IMR-90 (cell line): ENCODE measurements around the gene ANO1. TPM values are rescaled to one million over a fixed set of nuclear protein-coding genes. Genes with fewer than 3 reads are reported as not detected.

Experiments used
- ATAC-seq: fragments of 200-7000 bp; cut with Tn5 transposase; 2 replicates; pipeline ENCODE4 v1.9.1; 2020; ENCODE audit warnings: low read depth, mild to moderate bottlenecking, moderate library complexity
- BruUV-seq: library from RNA; stranded (reverse); fragments of 400-500 nt; replicated peaks from 2 replicates; lab custom pipeline; 2021; lab: Mats Ljungman, UMichigan
- CTCF ChIA-PET: fragments of 300-600 bp; formaldehyde crosslinking; extraction: SDS; loops from one replicate; lab custom pipeline; 2021; ENCODE audit warnings: antibody characterized with exemption; lab: Yijun Ruan, JAX
- POLR2A ChIA-PET: fragments of 300-600 bp; sonication (Branson Sonifier 250); formaldehyde crosslinking; loops from one replicate; lab custom pipeline; 2022; ENCODE audit warnings: antibody characterized with exemption; ENCODE audit not compliant: unreplicated experiment; lab: Charles Lee
- DNase-seq: peaks from one replicate; pipeline ENCODE4 v3.0.0; 2013
- H2AFZ ChIP-seq: replicated peaks from 2 replicates; pipeline ENCODE3; 2013; ENCODE audit warnings: low read length, mild to moderate bottlenecking; ENCODE audit not compliant: poor library complexity
- H2AK5ac ChIP-seq: 2 replicates; pipeline ENCODE4 v1.6.1; 2013; ENCODE audit warnings: low read depth, low read length, inconsistent platforms
- H2AK9ac ChIP-seq: replicated peaks from 2 replicates; pipeline ENCODE3; 2013; ENCODE audit warnings: mild to moderate bottlenecking, low read depth, low read length, moderate library complexity; ENCODE audit not compliant: poor library complexity
- H2BK120ac ChIP-seq: 2 replicates; pipeline ENCODE4 v1.6.1; 2013; ENCODE audit warnings: low read depth, low read length, inconsistent platforms
- H2BK15ac ChIP-seq: 3 replicates; pipeline ENCODE4 v1.6.1; 2013; ENCODE audit warnings: low read depth, low read length, inconsistent platforms
- H2BK20ac ChIP-seq: 2 replicates; pipeline ENCODE4 v1.6.1; 2013; ENCODE audit warnings: low read depth, mild to moderate bottlenecking, inconsistent platforms, low read length, moderate library complexity
- H2BK5ac ChIP-seq: 2 replicates; pipeline ENCODE4 v1.6.1; 2013; ENCODE audit warnings: mild to moderate bottlenecking, low read depth, low read length, inconsistent platforms; ENCODE audit not compliant: poor library complexity, severe bottlenecking
- H3K14ac ChIP-seq: replicated peaks from 2 replicates; pipeline ENCODE4 v1.6.1; 2013; ENCODE audit warnings: low read depth, low read length, inconsistent platforms
- H3K18ac ChIP-seq: 2 replicates; pipeline ENCODE4 v1.6.1; 2013; ENCODE audit warnings: low read depth, low read length, control low read depth
- H3K23ac ChIP-seq: 2 replicates; pipeline ENCODE4 v1.6.1; 2013; ENCODE audit warnings: low read depth, low read length, inconsistent platforms
- H3K27ac ChIP-seq: 2 replicates; pipeline ENCODE4 v1.5.1; 2013; ENCODE audit warnings: mild to moderate bottlenecking, control low read depth, low read length; ENCODE audit not compliant: insufficient read depth
- H3K27me3 ChIP-seq: 2 replicates; pipeline ENCODE4 v1.6.1; 2013; ENCODE audit warnings: low read length; ENCODE audit not compliant: control insufficient read depth, insufficient read depth
- H3K36me3 ChIP-seq: 2 replicates; pipeline ENCODE4 v1.6.1; 2013; ENCODE audit warnings: low read length, mixed read lengths; ENCODE audit not compliant: control insufficient read depth, insufficient read depth
- H3K4ac ChIP-seq: 2 replicates; pipeline ENCODE4 v1.6.1; 2013; ENCODE audit warnings: low read depth, low read length, inconsistent platforms
- H3K4me1 ChIP-seq: 2 replicates; pipeline ENCODE4 v1.6.1; 2013; ENCODE audit warnings: low read length, mixed read lengths; ENCODE audit not compliant: control insufficient read depth, insufficient read depth
- H3K4me2 ChIP-seq: 2 replicates; pipeline ENCODE4 v1.6.1; 2013; ENCODE audit warnings: low read depth, mild to moderate bottlenecking, control low read depth, low read length, moderate library complexity
- H3K4me3 ChIP-seq: 2 replicates; pipeline ENCODE4 v1.5.1; 2013; ENCODE audit warnings: low read depth, mild to moderate bottlenecking, control low read depth, low read length, moderate library complexity; ENCODE audit not compliant: insufficient read depth
- H3K56ac ChIP-seq: 2 replicates; pipeline ENCODE4 v1.6.1; 2013; ENCODE audit warnings: low read length, inconsistent platforms; ENCODE audit not compliant: insufficient read depth; ENCODE audit errors: extremely low read depth
- H3K79me1 ChIP-seq, 2 experiments: 2 replicates each; pipeline ENCODE4 v1.6.1; 2013; ENCODE audit warnings: low read length in 2 of 2, inconsistent platforms in 1 of 2, low read depth in 1 of 2
- H3K9ac ChIP-seq: 2 replicates; pipeline ENCODE4 v1.6.1; 2013; ENCODE audit warnings: low read depth, low read length, control low read depth
- H3K9me1 ChIP-seq: 2 replicates; pipeline ENCODE4 v1.6.1; 2013; ENCODE audit warnings: low read length, inconsistent platforms; ENCODE audit not compliant: insufficient read depth
- H3K9me3 ChIP-seq: 2 replicates; pipeline ENCODE4 v1.6.1; 2013; ENCODE audit warnings: low read length; ENCODE audit not compliant: control insufficient read depth, insufficient read depth
- H4K20me1 ChIP-seq: 2 replicates; pipeline ENCODE4 v1.6.1; 2013; ENCODE audit warnings: low read length, inconsistent platforms; ENCODE audit not compliant: insufficient read depth
- H4K5ac ChIP-seq: 2 replicates; pipeline ENCODE4 v1.6.1; 2013; ENCODE audit warnings: mild to moderate bottlenecking, low read depth, low read length, control low read depth
- H4K8ac ChIP-seq, 2 experiments: 2 replicates each; pipeline ENCODE4 v1.6.1; 2013; ENCODE audit warnings: low read depth in 2 of 2, low read length in 2 of 2, control low read depth in 1 of 2, inconsistent platforms in 1 of 2
- H4K91ac ChIP-seq: 2 replicates; pipeline ENCODE4 v1.6.1; 2013; ENCODE audit warnings: low read depth, low read length, inconsistent platforms; ENCODE audit not compliant: insufficient read depth
- BHLHE40 ChIP-seq: fragments of 150-350 bp; IDR thresholded peaks from 2 replicates; pipeline ENCODE4 v1.6.1; 2016; ENCODE audit warnings: mild to moderate bottlenecking, low read depth, low read length
- CEBPB ChIP-seq: IDR thresholded peaks from 2 replicates; pipeline ENCODE4 v1.6.1; 2012; ENCODE audit warnings: low read depth, low read length, improper control_type of control experiment
- CHD1 ChIP-seq: IDR thresholded peaks from 2 replicates; pipeline ENCODE4 v1.6.1; 2012; ENCODE audit warnings: low read depth, low read length, improper control_type of control experiment
- ELK1 ChIP-seq: fragments of 150-350 bp; IDR thresholded peaks from 2 replicates; pipeline ENCODE4 v1.6.1; 2016; ENCODE audit warnings: low read depth, mild to moderate bottlenecking, low read length, moderate library complexity, borderline replicate concordance
- FOS ChIP-seq: fragments of 150-350 bp; IDR thresholded peaks from 2 replicates; pipeline ENCODE4 v1.6.1; 2016; ENCODE audit warnings: low read depth, low read length
- MAFK ChIP-seq: IDR thresholded peaks from 2 replicates; pipeline ENCODE4 v1.6.1; 2012; ENCODE audit warnings: low read depth, low read length, improper control_type of control experiment
- MAZ ChIP-seq: IDR thresholded peaks from 2 replicates; pipeline ENCODE4 v1.6.1; 2012; ENCODE audit warnings: low read depth, mild to moderate bottlenecking, low read length, improper control_type of control experiment, moderate library complexity, borderline replicate concordance
- MXI1 ChIP-seq: IDR thresholded peaks from 2 replicates; pipeline ENCODE4 v1.6.1; 2012; ENCODE audit warnings: low read depth, mild to moderate bottlenecking, low read length, moderate library complexity, borderline replicate concordance
- NFE2L2 ChIP-seq: fragments of 150-350 bp; IDR thresholded peaks from 2 replicates; pipeline ENCODE4 v1.6.1; 2016; ENCODE audit warnings: low read depth, mild to moderate bottlenecking, low read length
- POLR2A ChIP-seq: IDR thresholded peaks from 2 replicates; pipeline ENCODE4 v1.6.1; 2012; ENCODE audit warnings: mild to moderate bottlenecking, low read depth, low read length
- RCOR1 ChIP-seq: IDR thresholded peaks from 2 replicates; pipeline ENCODE4 v1.6.1; 2012; ENCODE audit warnings: mild to moderate bottlenecking, low read length, improper control_type of control experiment; ENCODE audit not compliant: insufficient replicate concordance
- SMC3 ChIP-seq: fragments of 150-350 bp; IDR thresholded peaks from 2 replicates; pipeline ENCODE4 v1.6.1; 2016; ENCODE audit warnings: low read depth, mild to moderate bottlenecking, antibody characterized with exemption, low read length, moderate library complexity
- WGBS, 2 experiments: methylation state at CpG; one replicate each; pipeline versions ENCODE4 v1.1.5 to v1.1.7; 2013; ENCODE audit warnings: missing lambda C conversion rate in 2 of 2; ENCODE audit not compliant: insufficient read length in 1 of 2; ENCODE audit errors: extremely low coverage in 2 of 2; 5-methylcytosine and 5-hydroxymethylcytosine counted together
- dilution Hi-C: fragments of 300-500 bp; cut with HindIII; formaldehyde crosslinking; loops from one replicate; pipeline ENCODE4 v1.14.3; 2018; ENCODE audit warnings: low sequenced_read_pairs; ENCODE audit not compliant: unreplicated experiment
- in situ Hi-C: fragments of 300-500 bp; cut with MboI; formaldehyde crosslinking; loops from 3 replicates; pipeline ENCODE4 v1.14.3; 2019; ENCODE audit warnings: low sequenced_read_pairs, inconsistent platforms, mixed read lengths
- intact Hi-C: fragments of 100-400 bp; cut with micrococcal nuclease; formaldehyde crosslinking; loops from 2 replicates; pipeline ENCODE4 v1.10.0; 2022
- polyA plus RNA-seq, 3 experiments: library from polyadenylated mRNA; depleted of rRNA; stranded (reverse); fragments of >200 nt; gene quantifications; 2 replicates each; pipeline ENCODE4 v1.2.3, GENCODE V29; 2012; ENCODE audit warnings: low replicate concordance in 1 of 3
- total RNA-seq: library from RNA; depleted of rRNA; stranded (reverse); fragments of >200 nt; gene quantifications from 2 replicates; pipeline ENCODE4 v1.2.3, GENCODE V29; 2012

Gene ANO1
- total and polyA plus RNA-seq, 2 of the 4 experiments (the other 2 are of a cell fraction), result 4.1 to 10.7 TPM

- no peak overlapping the region for H4K5ac ChIP-seq
- peaks cover 4% of the 10 kb centered on the region; the same call in 1 of the 2 replicates for H3K36me3 ChIP-seq
- CTCF ChIA-PET, result interaction anchor here (0.7 kb wide), 1 partner anchor 197 kb away, joined by 9 read pairs; no protein-coding TSS in a partner anchor
- WGBS, 2 experiments, result 83% methylated on average over 22 of the region's 28 CpGs; no CpG with 5 or more reads in 1 of the 2 experiments
- H2AFZ ChIP-seq, result no peak overlapping the region
- no peak overlapping the region for H3K4ac ChIP-seq
- no peak overlapping the region for H3K27ac ChIP-seq
- POLR2A ChIA-PET, result no interaction called here
- H3K27me3 ChIP-seq, result no peaks in the 10 kb centered on the region
- no peak overlapping the region for H3K18ac ChIP-seq
- intact Hi-C loops, result no loop called here
- no peaks in the 10 kb centered on the region for H3K79me1 ChIP-seq
- H2BK15ac ChIP-seq, result no peak overlapping the region
- H3K56ac ChIP-seq, result no peak overlapping the region
- H3K23ac ChIP-seq, result no peak overlapping the region
- TF ChIP-seq RCOR1 (no peak), BHLHE40 (no peak), SMC3 (no peak), MAZ (no peak), MXI1 (no peak), ELK1 (no peak), POLR2A (no peak), CHD1 (no peak), NFE2L2 (no peak), MAFK (no peak), CEBPB (no peak), FOS (no peak)
- DNase-seq, result no peak
- H2AK9ac ChIP-seq, result peak overlapping the region; percentile 42
- peaks cover 3% of the 10 kb centered on the region; the same call in 1 of the 2 replicates for H3K9me1 ChIP-seq
- no peaks in the 10 kb centered on the region for H3K9me3 ChIP-seq
- no peak overlapping the region for H4K8ac ChIP-seq
- in situ Hi-C loops, result loop anchor here (25.0 kb wide), 1 partner anchor 1073 kb away; no protein-coding TSS in a partner anchor
- no peak overlapping the region for H2BK20ac ChIP-seq
- no peak overlapping the region for H3K9ac ChIP-seq
- H2BK5ac ChIP-seq, result no peak overlapping the region
- H4K20me1 ChIP-seq, result peaks cover 3% of the 10 kb centered on the region; the same call in 1 of the 2 replicates
- no peak overlapping the region for H3K4me3 ChIP-seq
- no peak overlapping the region for H4K91ac ChIP-seq
- H3K14ac ChIP-seq, result no peak overlapping the region
- dilution Hi-C loops, result no loop called here
- no peak for ATAC-seq
- no peaks in the 10 kb centered on the region for H3K4me1 ChIP-seq
- no peak overlapping the region for H2BK120ac ChIP-seq
- no TSS peak for BruUV-seq
- H2AK5ac ChIP-seq, result no peak overlapping the region
- no peak overlapping the region for H3K4me2 ChIP-seq
Observed at GRCh38 chr11:70185348-70186055, 107.4 kb downstream of the ANO1 start.
